ENCODE data around the gene ADAMTSL3.

DNA sequence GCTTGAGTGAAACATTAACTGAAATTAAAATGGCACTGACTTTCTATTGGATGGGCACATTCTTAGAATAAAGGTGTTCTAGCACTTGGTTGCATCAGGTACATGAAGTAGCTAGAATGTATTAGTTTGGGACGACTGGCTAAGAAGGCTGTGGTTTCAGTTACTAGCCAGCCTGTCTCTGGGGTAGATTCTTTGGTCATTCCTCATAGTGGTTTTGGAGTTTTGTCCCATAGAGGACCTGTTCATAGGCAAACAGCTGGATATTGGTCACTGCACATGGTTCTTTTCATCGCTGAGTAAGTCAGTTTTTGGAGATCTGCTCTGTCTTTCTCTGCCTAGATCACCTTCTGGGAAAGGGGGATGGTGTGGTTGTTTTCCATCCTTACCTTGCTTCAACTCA lies 55.3 kb downstream of the ADAMTSL3 start:
- TF ChIP-seq CTCF (IDR thresholded peaks at IDR 0.05) (no peak), EZH2 (IDR thresholded peaks at IDR 0.05; ENCODE audit: borderline replicate concordance, insufficient read depth, low read depth, low read length, poor library complexity, severe bottlenecking) (no peak)
